Smooth muscle cell (in vitro differentiated cells): ENCODE data around the gene NDUFC2. TPM values are rescaled to one million over a fixed set of nuclear protein-coding genes. Genes with fewer than 3 reads are reported as not detected.

Experiments used
- DNase-seq: peaks from one replicate; lab custom pipeline; 2025; ENCODE audit not compliant: unreplicated experiment; lab: John Stamatoyannopoulos, UW
- H2AFZ ChIP-seq: fragments of 200-600 bp; sonication (generic); 2 replicates; pipeline ENCODE4 v1.6.0; 2016; ENCODE audit warnings: antibody characterized with exemption, low read depth, mild to moderate bottlenecking
- H3F3A ChIP-seq: fragments of 200-600 bp; sonication (generic); 2 replicates; pipeline ENCODE4 v1.6.0; 2017; ENCODE audit warnings: antibody characterized with exemption, low read depth
- H3K27ac ChIP-seq: fragments of 200-600 bp; sonication (generic); 2 replicates; pipeline ENCODE4 v1.5.1; 2016; ENCODE audit warnings: low read depth, mild to moderate bottlenecking
- H3K27me3 ChIP-seq: fragments of 200-600 bp; sonication (generic); 2 replicates; pipeline ENCODE4 v1.6.1; 2016; ENCODE audit warnings: low read depth, mild to moderate bottlenecking
- H3K36me3 ChIP-seq: fragments of 200-600 bp; sonication (generic); 2 replicates; pipeline ENCODE4 v1.5.1; 2016; ENCODE audit warnings: low read depth
- H3K4me1 ChIP-seq: fragments of 200-600 bp; sonication (generic); 2 replicates; pipeline ENCODE4 v1.5.1; 2016; ENCODE audit warnings: low read depth
- H3K4me2 ChIP-seq: fragments of 200-600 bp; sonication (generic); 2 replicates; pipeline ENCODE4 v1.6.0; 2016; ENCODE audit warnings: mild to moderate bottlenecking
- H3K4me3 ChIP-seq: fragments of 200-600 bp; sonication (generic); 2 replicates; pipeline ENCODE4 v1.5.1; 2016; ENCODE audit warnings: mild to moderate bottlenecking
- H3K79me2 ChIP-seq: fragments of 200-600 bp; sonication (generic); 2 replicates; pipeline ENCODE4 v1.6.0; 2016; ENCODE audit warnings: low read depth, mild to moderate bottlenecking
- H3K9ac ChIP-seq: fragments of 200-600 bp; sonication (generic); 2 replicates; pipeline ENCODE4 v1.6.0; 2016; ENCODE audit warnings: low read depth
- H3K9me3 ChIP-seq: fragments of 200-600 bp; sonication (generic); replicated peaks from 2 replicates; pipeline ENCODE4 v1.5.1; 2016; ENCODE audit warnings: low read depth
- H4K20me1 ChIP-seq: fragments of 200-600 bp; sonication (generic); 2 replicates; pipeline ENCODE4 v1.6.0; 2016; ENCODE audit warnings: low read depth
- CTCF ChIP-seq: fragments of 200-600 bp; sonication (generic); IDR thresholded peaks from 2 replicates; pipeline ENCODE4 v1.5.1; 2017; ENCODE audit warnings: borderline replicate concordance, mild to moderate bottlenecking, antibody characterized with exemption; ENCODE audit not compliant: insufficient read depth, poor library complexity, severe bottlenecking
- WGBS: methylation state at CpG from one replicate; pipeline ENCODE4 v1.1.7; 2016; ENCODE audit warnings: low lambda C conversion rate; 5-methylcytosine and 5-hydroxymethylcytosine counted together
- polyA plus RNA-seq: library from polyadenylated mRNA; unstranded; fragments of >200 nt; fragmentation: Nextera tagmentation; extraction: Ambion mirVana; gene quantifications from 2 replicates; pipeline ENCODE4 v1.2.1, GENCODE V29; 2016
- total RNA-seq: library from RNA; depleted of rRNA; stranded (reverse); fragments of >200 nt; gene quantifications from 2 replicates; pipeline ENCODE4 v1.2.3, GENCODE V29; 2014

Gene NDUFC2
- total and polyA plus RNA-seq, 2 experiments from 2014 or later, result 164 to 472 TPM

GRCh38 chr11:78027759-78028158 is 51.9 kb downstream of the NDUFC2 start:
- no peaks in the 10 kb centered on the region for H3K9me3 ChIP-seq
- no peaks in the 10 kb centered on the region for H3K36me3 ChIP-seq
- H3K27me3 ChIP-seq, result no peaks in the 10 kb centered on the region
- no peaks in the 10 kb centered on the region for H3F3A ChIP-seq
- WGBS, result 95% methylated on average over 2 of the region's 2 CpGs
- no peak overlapping the region for H3K4me3 ChIP-seq
- no peaks in the 10 kb centered on the region for H3K79me2 ChIP-seq
- H2AFZ ChIP-seq, result no peak overlapping the region
- peaks cover 5% of the 10 kb centered on the region for H3K4me1 ChIP-seq
- no peak overlapping the region for H3K9ac ChIP-seq
- H3K4me2 ChIP-seq, result no peak overlapping the region
- H4K20me1 ChIP-seq, result no peaks in the 10 kb centered on the region
- no peak for TF ChIP-seq CTCF
- no peak for DNase-seq
- no peak overlapping the region for H3K27ac ChIP-seq

- TF ChIP-seq CTCF, result no peak
- H2AFZ ChIP-seq, result no peak overlapping the region
Observed at GRCh38 chr11:78025378-78025777, 54.3 kb downstream of the NDUFC2 start.

GRCh38 chr11:78023426-78023825 is 56.2 kb downstream of the NDUFC2 start:
- Histone ChIP-seq H2AFZ (peak overlapping the region; percentile 69), H3K4me2 (peak overlapping the region; percentile 89), H4K20me1 (no peaks in the 10 kb centered on the region), H3K79me2 (no peaks in the 10 kb centered on the region), H3K9me3 (no peaks in the 10 kb centered on the region), H3K27me3 (no peaks in the 10 kb centered on the region), H3K36me3 (no peaks in the 10 kb centered on the region), H3K4me3 (peak overlapping the region; percentile 53), H3K9ac (peak overlapping the region; percentile 46), H3K4me1 (peaks cover 5% of the 10 kb centered on the region), H3F3A (no peaks in the 10 kb centered on the region), H3K27ac (no peak overlapping the region)
- no peak for DNase-seq
- 84% methylated on average over 7 of the region's 7 CpGs for WGBS
- no peak for TF ChIP-seq CTCF

More at GRCh38 chr11:78025378-78025777, 54.3 kb downstream of the NDUFC2 start:
- Histone ChIP-seq H3K36me3 (no peaks in the 10 kb centered on the region), H3K27me3 (no peaks in the 10 kb centered on the region), H3K27ac (no peak overlapping the region), H3F3A (no peaks in the 10 kb centered on the region), H3K4me3 (no peak overlapping the region), H3K9ac (no peak overlapping the region), H3K4me1 (peaks cover 5% of the 10 kb centered on the region), H3K4me2 (no peak overlapping the region), H3K79me2 (no peaks in the 10 kb centered on the region), H4K20me1 (no peaks in the 10 kb centered on the region), H3K9me3 (no peaks in the 10 kb centered on the region)
- no peak for DNase-seq
